Stimulated activated CD4-positive, alpha-beta T cell treated with anti-CD3 and anti-CD28 coated beads, Interleukin-12 subunit alpha, Interleukin-12 subunit beta, amount 100 ng/mL, for 24 hours (primary cell): ENCODE results near the gene CLIC3.
A peak's percentile ranks its signal among the peaks of the same experiment; 100 is the strongest.
"Not testable (repeated sequence)": the region's sequence is repeated elsewhere in the genome, so short reads cannot be mapped to it uniquely, and the experiment has no call there.

Experiments
- DNase-seq, 2 experiments: peaks; one replicate each; pipeline ENCODE4 v3.0.0-alpha.2; 2020; ENCODE audit warnings: low read depth in 2 of 2

CLIC3 gene

GRCh38 chr9:136996361-136997292 lies at the start of gene CLIC3:
CLIC3 (minus strand) TSS chr9:136996568; CDS start chr9:136996543, 25 bp downstream.
- DNase-seq = no peak

GRCh38 chr9:137045294-137046087 lies 49.1 kb upstream of the CLIC3 start:
- DNase-seq = no peak

- no peak for DNase-seq
These were observed 48.3 kb upstream of the CLIC3 start for GRCh38 chr9:137044502-137045177.

- no peak for DNase-seq
These were observed 47.7 kb upstream of the CLIC3 start for GRCh38 chr9:137044037-137044436.

GRCh38 chr9:137042751-137043727 lies 46.7 kb upstream of the CLIC3 start:
- no peak for DNase-seq

- no peak for DNase-seq
These were observed 44.8 kb upstream of the CLIC3 start for GRCh38 chr9:137041124-137041523.

GRCh38 chr9:137040568-137040967 lies 44.2 kb upstream of the CLIC3 start:
- no peak for DNase-seq

GRCh38 chr9:137039611-137040366 lies 43.4 kb upstream of the CLIC3 start:
- no peak for DNase-seq

- DNase-seq = no peak
These were observed 42.5 kb upstream of the CLIC3 start for GRCh38 chr9:137038916-137039315.

- DNase-seq = no peak
These were observed 41.1 kb upstream of the CLIC3 start for GRCh38 chr9:137037483-137037882.

GRCh38 chr9:137037035-137037434 lies 40.7 kb upstream of the CLIC3 start:
- no peak for DNase-seq

GRCh38 chr9:137035937-137036336 lies 39.6 kb upstream of the CLIC3 start:
- no peak for DNase-seq

GRCh38 chr9:137035507-137035834 lies 39.1 kb upstream of the CLIC3 start:
- DNase-seq = no peak

GRCh38 chr9:137034709-137035506 lies 38.5 kb upstream of the CLIC3 start:
- peak; percentile 66 to 86 for DNase-seq

- no peak for DNase-seq
These were observed 37.8 kb upstream of the CLIC3 start for GRCh38 chr9:137034039-137034708.

- not testable (repeated sequence) for DNase-seq
These were observed 37.1 kb upstream of the CLIC3 start for GRCh38 chr9:137033481-137033880.

GRCh38 chr9:137032858-137033257 lies 36.5 kb upstream of the CLIC3 start:
- DNase-seq = no peak

- peak in 1 of 2 experiments; percentile 25 for DNase-seq
These were observed 35.7 kb upstream of the CLIC3 start, which contains the start of gene FUT7 for GRCh38 chr9:137031904-137032640. FUT7 (minus strand) TSS chr9:137032088; CDS start chr9:137031991, 97 bp downstream.
